ENCODE data around the gene SCN5A. TPM values are rescaled to one million over a fixed set of nuclear protein-coding genes. Genes with fewer than 3 reads are reported as not detected.

The SCN5A gene
- total and polyA plus RNA-seq, 2 donors (not counting 1 experiment from before 2014, with no cell fraction given) = 0.20 to 0.37 TPM

GRCh38 chr3:38648024-38648658 lies 1.3 kb downstream of the SCN5A start:
- ATAC-seq (ENCODE audit: low read depth) (no peak), DNase-seq (no peak)
- no peak overlapping the region for H3K9ac ChIP-seq (ENCODE audit: low read length)
- H3K27me3 Mint-ChIP-seq = peaks cover 22% of the 10 kb centered on the region
- H3K4me3 ChIP-seq (ENCODE audit: control extremely low read depth in 1 of 5, extremely low read depth in 1 of 5, insufficient read depth in 1 of 5, low read depth in 2 of 5, low read length in 4 of 5) = no peak overlapping the region
- CTCF ChIA-PET = interaction anchor here (1.8 kb wide), 1 partner anchor 14 kb away, joined by 4 read pairs; no protein-coding TSS in a partner anchor
- H3K27ac ChIP-seq (ENCODE audit: low read length in 2 of 2) = no peak overlapping the region
- H3K9me3 ChIP-seq (ENCODE audit: control extremely low read depth in 1 of 3, control insufficient read depth in 2 of 3, insufficient read depth in 1 of 3, low read length in 2 of 3) = peaks cover 0 to 18% (median 0%) of the 10 kb centered on the region in 3 donors
- H3K79me2 ChIP-seq (ENCODE audit: control insufficient read depth, insufficient read depth, low read length) = no peaks in the 10 kb centered on the region
- H3K4me3 Mint-ChIP-seq = peak overlapping the region; percentile 79
- no peak overlapping the region for H3K27ac Mint-ChIP-seq
- intact Hi-C loops (cut with micrococcal nuclease) = no loop called here
- peaks cover 3% of the 10 kb centered on the region for H3K9me3 Mint-ChIP-seq (ENCODE audit: insufficient read depth)
- no peaks in the 10 kb centered on the region for H4K20me1 ChIP-seq (ENCODE audit: control insufficient read depth, insufficient read depth, low read length, poor library complexity, severe bottlenecking)
- peaks cover 13% of the 10 kb centered on the region in 2 donors for H3K4me1 ChIP-seq (ENCODE audit: control insufficient read depth in 2 of 2, insufficient read depth in 2 of 2, low read length in 2 of 2)
- H3K36me3 ChIP-seq (replicated peaks in 1 of 2; ENCODE audit: control extremely low read depth in 1 of 2, control insufficient read depth in 1 of 2, extremely low read depth in 1 of 2, insufficient read depth in 2 of 2, low read length in 1 of 2) = no peaks in the 10 kb centered on the region
- TF ChIP-seq EZH2 (IDR thresholded peaks at IDR 0.05; ENCODE audit: borderline replicate concordance, insufficient read depth, low read depth, low read length, poor library complexity, severe bottlenecking) (no peak), CTCF (IDR thresholded peaks at IDR 0.05) (no peak)
- WGBS (ENCODE audit: insufficient coverage) = 92% methylated on average over 7 of the region's 7 CpGs
- POLR2A ChIA-PET = interaction anchor here (0.6 kb wide), 1 partner anchor 138 kb away, joined by 3 read pairs; no protein-coding TSS in a partner anchor
- peaks cover 0 to 51% (median 22%) of the 10 kb centered on the region in 4 experiments for H3K27me3 ChIP-seq (replicated peaks in 1 of 4; ENCODE audit: control extremely low read depth in 1 of 4, control insufficient read depth in 3 of 4, insufficient read depth in 4 of 4, low read length in 3 of 4)
- H3K4me2 ChIP-seq (replicated peaks; ENCODE audit: low read depth, low read length, poor library complexity, severe bottlenecking) = peak overlapping the region; percentile 77
- no peak overlapping the region for H2AFZ ChIP-seq (ENCODE audit: insufficient read depth, low read depth, low read length, poor library complexity, severe bottlenecking)
- H3K4me1 Mint-ChIP-seq = peaks cover 6% of the 10 kb centered on the region
